Brain microvascular endothelial cell (primary cell): ENCODE results near the gene PIGU.

Experiments
- DNase-seq: peaks from one replicate; pipeline ENCODE4 v3.0.0-alpha.2; 2020
- H3K27ac ChIP-seq: fragments of 250-450 bp; sonication (Bioruptor Pico); 2 replicates; pipeline ENCODE4 v1.5.1; 2020; ENCODE audit warnings: mild to moderate bottlenecking, moderate library complexity
- H3K27me3 ChIP-seq: fragments of 250-450 bp; sonication (Bioruptor Pico); replicated peaks from 2 replicates; pipeline ENCODE4 v1.5.1; 2020; ENCODE audit warnings: mild to moderate bottlenecking
- H3K36me3 ChIP-seq: fragments of 250-450 bp; sonication (Bioruptor Pico); replicated peaks from 2 replicates; pipeline ENCODE4 v1.5.1; 2020; ENCODE audit warnings: mild to moderate bottlenecking
- H3K4me3 ChIP-seq: 2 replicates; pipeline ENCODE4 v1.5.1; 2011; ENCODE audit warnings: low read depth, mild to moderate bottlenecking, control low read depth, low read length, moderate library complexity
- in situ Hi-C: cut with HindIII; loops from 2 replicates; pipeline ENCODE4 v1.10.0; 2017; ENCODE audit warnings: low sequenced_read_pairs, low pct_ligation_motif_present
- TF ChIP-seq, protein P1 (sequence below): IDR thresholded peaks from 2 replicates; pipeline ENCODE4 v1.5.1; 2011; ENCODE audit warnings: low read depth, mild to moderate bottlenecking, moderate library complexity, low read length, control low read depth, inconsistent platforms; ENCODE audit errors: missing control alignments

The PIGU gene

DNA sequence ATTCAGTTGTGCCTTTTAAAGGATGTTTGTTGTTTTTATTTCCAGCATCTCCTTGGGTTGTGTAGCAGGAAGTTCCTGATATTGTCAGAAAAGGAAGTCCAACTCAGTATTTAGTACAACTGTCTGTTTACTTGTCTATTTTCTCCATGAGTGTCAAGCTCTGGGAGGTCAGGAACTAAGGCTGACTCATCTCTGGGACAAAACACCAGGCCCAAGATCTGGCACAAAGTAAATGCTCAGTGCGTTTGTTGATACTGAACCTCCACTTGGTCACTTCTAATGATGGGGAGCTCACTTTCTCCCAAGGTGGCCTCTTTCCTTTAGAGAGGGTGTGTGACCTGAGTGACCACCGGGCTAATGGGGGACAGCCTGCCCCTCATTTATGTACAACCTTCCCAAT, 12.6 kb upstream of the PIGU start:
- H3K36me3 ChIP-seq, result no peaks in the 10 kb centered on the region
- in situ Hi-C loops, result no loop called here
- peak; percentile 25 for DNase-seq
- H3K27ac ChIP-seq, result no peak overlapping the region
- H3K4me3 ChIP-seq, result no peak overlapping the region
- TF ChIP-seq, protein P1, sequence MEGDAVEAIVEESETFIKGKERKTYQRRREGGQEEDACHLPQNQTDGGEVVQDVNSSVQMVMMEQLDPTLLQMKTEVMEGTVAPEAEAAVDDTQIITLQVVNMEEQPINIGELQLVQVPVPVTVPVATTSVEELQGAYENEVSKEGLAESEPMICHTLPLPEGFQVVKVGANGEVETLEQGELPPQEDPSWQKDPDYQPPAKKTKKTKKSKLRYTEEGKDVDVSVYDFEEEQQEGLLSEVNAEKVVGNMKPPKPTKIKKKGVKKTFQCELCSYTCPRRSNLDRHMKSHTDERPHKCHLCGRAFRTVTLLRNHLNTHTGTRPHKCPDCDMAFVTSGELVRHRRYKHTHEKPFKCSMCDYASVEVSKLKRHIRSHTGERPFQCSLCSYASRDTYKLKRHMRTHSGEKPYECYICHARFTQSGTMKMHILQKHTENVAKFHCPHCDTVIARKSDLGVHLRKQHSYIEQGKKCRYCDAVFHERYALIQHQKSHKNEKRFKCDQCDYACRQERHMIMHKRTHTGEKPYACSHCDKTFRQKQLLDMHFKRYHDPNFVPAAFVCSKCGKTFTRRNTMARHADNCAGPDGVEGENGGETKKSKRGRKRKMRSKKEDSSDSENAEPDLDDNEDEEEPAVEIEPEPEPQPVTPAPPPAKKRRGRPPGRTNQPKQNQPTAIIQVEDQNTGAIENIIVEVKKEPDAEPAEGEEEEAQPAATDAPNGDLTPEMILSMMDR, result no peak
- H3K27me3 ChIP-seq, result no peaks in the 10 kb centered on the region

DNA sequence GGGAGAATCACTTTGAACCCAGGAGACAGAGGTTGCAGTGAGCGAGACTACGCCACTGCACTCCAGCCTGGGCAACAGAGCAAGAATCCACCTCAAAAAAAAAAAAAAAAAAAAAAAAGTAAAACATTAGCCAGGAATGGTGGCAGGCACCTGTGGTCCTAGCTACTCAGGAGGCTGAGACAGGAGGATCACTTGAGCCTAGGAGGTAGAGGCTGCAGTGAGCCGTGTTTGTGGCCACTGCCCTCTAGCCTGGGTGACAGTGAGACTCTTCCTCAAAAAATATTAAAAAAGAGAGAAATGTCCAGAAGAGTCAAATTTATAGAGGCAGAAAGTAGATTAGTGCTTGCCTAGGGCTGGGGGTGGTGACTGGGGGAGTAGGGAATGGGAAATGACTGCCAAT, 6.8 kb upstream of the PIGU start:
- no peak for DNase-seq

DNA sequence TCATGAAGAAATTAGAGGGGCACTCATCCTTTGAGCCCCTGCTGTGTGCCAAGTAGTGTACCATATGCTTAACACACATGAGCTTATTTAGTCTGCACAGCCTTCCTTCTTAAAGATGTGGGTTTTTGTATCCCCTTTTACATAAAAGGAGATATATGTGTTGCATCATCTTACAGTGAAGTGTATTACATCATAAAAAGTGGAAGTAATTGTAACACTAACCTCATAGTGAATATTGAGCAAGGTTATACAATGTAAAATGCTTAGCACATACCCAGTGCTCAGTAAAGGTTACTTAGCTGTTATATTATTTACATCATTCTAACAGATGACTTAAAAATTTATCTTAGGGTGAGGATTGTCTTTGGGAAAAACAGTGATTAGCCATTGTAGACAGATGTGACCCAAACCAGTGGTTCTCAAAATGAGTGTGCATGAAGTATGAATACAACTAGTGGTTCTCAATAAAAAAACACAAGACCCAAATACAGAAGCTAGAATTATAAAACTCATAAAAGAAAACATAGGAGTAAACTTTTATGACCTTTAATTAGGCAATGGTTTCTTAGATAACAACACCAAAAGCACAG, 3.8 kb upstream of the PIGU start:
- no peaks in the 10 kb centered on the region for H3K27me3 ChIP-seq
- in situ Hi-C loops, result no loop called here
- H3K4me3 ChIP-seq, result no peak overlapping the region
- no peak overlapping the region for H3K27ac ChIP-seq
- TF ChIP-seq, protein P1, result no peak
- DNase-seq, result no peak
- H3K36me3 ChIP-seq, result no peaks in the 10 kb centered on the region

More for the DNA sequence above, 6.8 kb upstream of the PIGU start:
- H3K27me3 ChIP-seq, result no peaks in the 10 kb centered on the region
- in situ Hi-C loops, result no loop called here
- no peak overlapping the region for H3K4me3 ChIP-seq
- TF ChIP-seq, protein P1, result no peak
- no peak overlapping the region for H3K27ac ChIP-seq
- no peaks in the 10 kb centered on the region for H3K36me3 ChIP-seq

DNA sequence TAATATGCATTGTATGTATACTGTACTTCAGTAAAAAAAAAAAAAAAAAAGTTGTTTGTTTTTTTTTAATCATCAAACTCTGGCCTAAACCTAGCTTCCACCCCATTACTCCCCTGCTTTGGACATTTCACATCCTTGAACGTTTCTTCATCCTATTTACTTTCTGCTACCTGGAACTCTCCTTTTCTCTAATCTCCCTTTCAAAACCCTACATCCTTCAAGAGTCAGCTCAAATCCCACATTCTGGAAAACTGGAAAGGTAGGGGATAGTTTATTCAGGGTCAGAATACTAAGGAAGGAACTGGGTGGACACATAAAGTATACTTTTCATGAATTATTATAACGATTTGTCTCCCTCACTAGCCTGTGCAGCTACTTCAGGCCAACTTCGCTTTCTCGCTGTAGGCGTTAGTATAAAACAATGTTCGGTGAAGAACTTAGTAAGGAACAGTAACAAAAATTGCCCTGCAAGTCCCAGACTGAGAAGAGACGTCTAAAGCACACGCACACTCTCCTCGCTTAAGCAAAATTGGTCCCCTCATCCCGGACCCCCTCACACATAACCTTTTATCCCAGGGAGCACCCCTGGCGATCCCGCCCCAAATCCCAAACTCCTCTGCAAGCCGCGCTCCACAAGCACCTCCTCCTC, 775 bp downstream of the PIGU start:
- TF ChIP-seq, protein P1, result no peak
- in situ Hi-C loops, result no loop called here
- H3K27ac ChIP-seq, result no peak overlapping the region

DNA sequence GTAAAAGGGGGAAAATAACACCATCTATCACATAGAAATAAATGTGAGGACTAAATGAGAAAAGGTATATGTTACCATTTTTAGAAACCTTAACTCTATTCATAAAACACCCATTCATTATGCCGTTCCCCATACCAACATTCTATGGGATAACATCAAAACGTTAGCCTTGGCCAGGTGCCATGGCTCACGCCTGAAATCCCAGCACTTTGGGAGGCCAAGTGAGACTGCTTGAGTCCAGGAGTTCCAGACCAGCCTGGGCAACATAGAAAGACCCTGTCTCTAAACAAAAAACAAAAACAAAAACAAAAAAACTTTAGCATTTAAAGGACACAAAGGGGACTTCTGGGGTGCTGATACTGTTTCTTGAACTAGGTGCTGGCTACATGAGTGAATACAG, 1.3 kb downstream of the PIGU start:
- H3K36me3 ChIP-seq, result no peaks in the 10 kb centered on the region
- no peak for DNase-seq
- in situ Hi-C loops, result no loop called here
- no peaks in the 10 kb centered on the region for H3K27me3 ChIP-seq
- no peak overlapping the region for H3K4me3 ChIP-seq
- H3K27ac ChIP-seq, result no peak overlapping the region
- TF ChIP-seq, protein P1, result no peak

More for the DNA sequence above, 775 bp downstream of the PIGU start:
- H3K27me3 ChIP-seq, result no peaks in the 10 kb centered on the region
- H3K36me3 ChIP-seq, result no peaks in the 10 kb centered on the region
- H3K4me3 ChIP-seq, result peak overlapping the region; percentile 87
- DNase-seq, result no peak
